MCF 10A (cell line): ENCODE data around the gene COL27A1. TPM values are rescaled to one million over a fixed set of nuclear protein-coding genes. Genes with fewer than 3 reads are reported as not detected.
"Not testable (repeated sequence)": the region's sequence is repeated elsewhere in the genome, so short reads cannot be mapped to it uniquely, and the experiment has no call there.

Experiments used
- BruUV-seq: library from RNA; stranded (reverse); fragments of 400-500 nt; replicated peaks from 2 replicates; lab custom pipeline; 2021; lab: Mats Ljungman, UMichigan
- CTCF ChIA-PET: fragments of 300-600 bp; sonication (Branson Sonifier 250); formaldehyde crosslinking; extraction: SDS; loops from one replicate; lab custom pipeline; 2021; ENCODE audit warnings: antibody characterized with exemption, inconsistent platforms; lab: Yijun Ruan, JAX
- POLR2A ChIA-PET: fragments of 300-600, 350-650 bp; sonication (Branson Sonifier 250); formaldehyde crosslinking; extraction: SDS; loops from one replicate; lab custom pipeline; 2020; ENCODE audit warnings: antibody characterized with exemption, inconsistent platforms; lab: Yijun Ruan, JAX
- DNase-seq: peaks from one replicate; pipeline ENCODE4 v3.0.0-alpha.2; 2018; ENCODE audit not compliant: unreplicated experiment
- H3K27ac Mint-ChIP-seq: one replicate; pipeline ENCODE4 v1.8.0; 2022; ENCODE audit warnings: mild to moderate bottlenecking, low read depth, mixed read lengths; ENCODE audit not compliant: unreplicated experiment
- H3K27me3 Mint-ChIP-seq: one replicate; pipeline ENCODE4 v1.8.0; 2022; ENCODE audit warnings: mixed read lengths; ENCODE audit not compliant: insufficient read depth, unreplicated experiment
- H3K36me3 Mint-ChIP-seq: one replicate; pipeline ENCODE4 v1.8.0; 2022; ENCODE audit warnings: mild to moderate bottlenecking, moderate library complexity, mixed read lengths; ENCODE audit not compliant: insufficient read depth, unreplicated experiment
- H3K4me1 Mint-ChIP-seq: one replicate; pipeline ENCODE4 v1.8.0; 2022; ENCODE audit warnings: mixed read lengths; ENCODE audit not compliant: insufficient read depth, unreplicated experiment
- H3K4me3 Mint-ChIP-seq: one replicate; pipeline ENCODE4 v1.8.0; 2022; ENCODE audit warnings: mild to moderate bottlenecking, moderate library complexity, mixed read lengths; ENCODE audit not compliant: unreplicated experiment
- H3K9me3 Mint-ChIP-seq: one replicate; pipeline ENCODE4 v1.8.0; 2022; ENCODE audit warnings: mixed read lengths; ENCODE audit not compliant: unreplicated experiment
- intact Hi-C: fragments of 100-400 bp; cut with micrococcal nuclease; formaldehyde crosslinking; loops from 2 replicates; pipeline ENCODE4 v1.14.1; 2022
- total RNA-seq: library from RNA; stranded (reverse); gene quantifications from 2 replicates; pipeline ENCODE4 v1.2.3, GENCODE V29; 2022
- TF ChIP-seq, protein P1 (sequence below): fragments of 200-600 bp; IDR thresholded peaks from one replicate; pipeline ENCODE4 v1.8.0; 2022; ENCODE audit warnings: antibody characterized with exemption, mild to moderate bottlenecking; ENCODE audit not compliant: unreplicated experiment

Gene COL27A1
- total RNA-seq, 1 experiment from 2014 or later: 2.9 TPM

DNA sequence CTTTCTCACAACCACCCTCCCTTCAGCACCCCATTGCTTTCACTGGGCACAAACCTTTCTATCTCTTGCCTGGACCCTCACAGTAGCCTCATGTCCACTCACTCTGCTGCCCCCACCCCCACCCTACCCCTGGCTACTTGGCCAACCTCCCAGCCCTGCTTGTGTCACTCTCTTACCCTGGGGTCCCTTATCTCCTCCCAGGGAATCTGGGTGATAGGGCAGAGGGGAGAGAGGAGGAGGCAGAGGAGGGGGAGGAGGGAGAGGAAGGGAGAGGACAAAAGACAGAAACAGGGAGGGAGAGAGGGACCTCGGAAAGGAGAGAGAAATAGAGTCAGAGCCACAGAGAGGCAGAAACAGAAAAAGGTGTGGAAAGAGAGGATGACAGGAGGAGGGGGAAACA lies 31.2 kb upstream of the COL27A1 start:
- TF ChIP-seq, protein P1, sequence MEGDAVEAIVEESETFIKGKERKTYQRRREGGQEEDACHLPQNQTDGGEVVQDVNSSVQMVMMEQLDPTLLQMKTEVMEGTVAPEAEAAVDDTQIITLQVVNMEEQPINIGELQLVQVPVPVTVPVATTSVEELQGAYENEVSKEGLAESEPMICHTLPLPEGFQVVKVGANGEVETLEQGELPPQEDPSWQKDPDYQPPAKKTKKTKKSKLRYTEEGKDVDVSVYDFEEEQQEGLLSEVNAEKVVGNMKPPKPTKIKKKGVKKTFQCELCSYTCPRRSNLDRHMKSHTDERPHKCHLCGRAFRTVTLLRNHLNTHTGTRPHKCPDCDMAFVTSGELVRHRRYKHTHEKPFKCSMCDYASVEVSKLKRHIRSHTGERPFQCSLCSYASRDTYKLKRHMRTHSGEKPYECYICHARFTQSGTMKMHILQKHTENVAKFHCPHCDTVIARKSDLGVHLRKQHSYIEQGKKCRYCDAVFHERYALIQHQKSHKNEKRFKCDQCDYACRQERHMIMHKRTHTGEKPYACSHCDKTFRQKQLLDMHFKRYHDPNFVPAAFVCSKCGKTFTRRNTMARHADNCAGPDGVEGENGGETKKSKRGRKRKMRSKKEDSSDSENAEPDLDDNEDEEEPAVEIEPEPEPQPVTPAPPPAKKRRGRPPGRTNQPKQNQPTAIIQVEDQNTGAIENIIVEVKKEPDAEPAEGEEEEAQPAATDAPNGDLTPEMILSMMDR: no peak
- intact Hi-C loops: no loop called here
- H3K4me1 Mint-ChIP-seq: no peaks in the 10 kb centered on the region
- peaks cover 7% of the 10 kb centered on the region for H3K9me3 Mint-ChIP-seq
- H3K27me3 Mint-ChIP-seq: peaks cover 49% of the 10 kb centered on the region
- H3K27ac Mint-ChIP-seq: no peak overlapping the region
- no TSS peak for BruUV-seq
- peaks cover 6% of the 10 kb centered on the region for H3K36me3 Mint-ChIP-seq
- POLR2A ChIA-PET: no interaction called here
- DNase-seq: no peak
- CTCF ChIA-PET: no interaction called here
- H3K4me3 Mint-ChIP-seq: no peak overlapping the region

DNA sequence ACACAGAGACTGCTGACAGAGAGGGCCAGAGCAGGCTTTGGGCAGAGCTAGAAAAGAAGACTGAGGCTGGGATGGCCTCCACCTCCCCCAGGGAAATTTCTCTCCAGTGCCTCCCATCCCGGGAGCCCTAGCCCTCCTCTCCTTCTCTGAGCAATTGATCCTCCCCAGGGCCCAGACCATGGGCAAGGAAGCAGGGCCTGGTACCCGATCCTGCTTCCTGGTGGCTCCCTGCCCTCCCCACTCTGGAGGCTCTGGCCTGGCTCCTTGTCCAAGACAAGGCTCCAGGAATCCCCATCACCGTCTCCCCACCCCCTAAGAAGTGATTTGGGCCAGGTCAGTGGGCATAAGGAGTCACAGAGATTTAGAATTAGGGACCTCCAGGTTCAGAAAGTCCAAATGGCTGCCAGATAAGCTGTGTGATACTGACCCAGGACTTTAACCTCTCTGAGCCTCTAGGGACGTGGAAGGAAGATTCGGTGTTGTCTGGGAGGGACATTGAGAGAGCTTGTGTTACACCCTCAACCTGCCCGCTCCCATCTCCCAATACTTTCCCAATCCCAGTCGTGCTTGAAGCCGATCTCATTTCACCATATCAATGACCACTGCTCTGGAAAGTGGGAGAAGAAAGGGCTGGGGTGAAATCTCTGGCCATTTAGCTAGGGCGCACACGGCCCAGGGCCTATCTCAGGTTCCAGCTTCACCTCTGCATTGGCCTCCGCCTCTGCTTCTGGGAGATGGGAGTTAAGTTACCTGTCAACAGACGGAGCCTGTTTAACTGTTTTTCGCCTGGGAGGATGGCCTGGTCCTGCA lies 30.5 kb upstream of the COL27A1 start:
- no peaks in the 10 kb centered on the region for H3K4me1 Mint-ChIP-seq
- H3K9me3 Mint-ChIP-seq: peaks cover 7% of the 10 kb centered on the region
- peaks cover 6% of the 10 kb centered on the region for H3K36me3 Mint-ChIP-seq
- no peak for DNase-seq
- CTCF ChIA-PET: no interaction called here
- no peak overlapping the region for H3K27ac Mint-ChIP-seq
- peaks cover 56% of the 10 kb centered on the region for H3K27me3 Mint-ChIP-seq
- no peak overlapping the region for H3K4me3 Mint-ChIP-seq
- no TSS peak for BruUV-seq
- POLR2A ChIA-PET: no interaction called here
- TF ChIP-seq, protein P1: no peak
- intact Hi-C loops: no loop called here

DNA sequence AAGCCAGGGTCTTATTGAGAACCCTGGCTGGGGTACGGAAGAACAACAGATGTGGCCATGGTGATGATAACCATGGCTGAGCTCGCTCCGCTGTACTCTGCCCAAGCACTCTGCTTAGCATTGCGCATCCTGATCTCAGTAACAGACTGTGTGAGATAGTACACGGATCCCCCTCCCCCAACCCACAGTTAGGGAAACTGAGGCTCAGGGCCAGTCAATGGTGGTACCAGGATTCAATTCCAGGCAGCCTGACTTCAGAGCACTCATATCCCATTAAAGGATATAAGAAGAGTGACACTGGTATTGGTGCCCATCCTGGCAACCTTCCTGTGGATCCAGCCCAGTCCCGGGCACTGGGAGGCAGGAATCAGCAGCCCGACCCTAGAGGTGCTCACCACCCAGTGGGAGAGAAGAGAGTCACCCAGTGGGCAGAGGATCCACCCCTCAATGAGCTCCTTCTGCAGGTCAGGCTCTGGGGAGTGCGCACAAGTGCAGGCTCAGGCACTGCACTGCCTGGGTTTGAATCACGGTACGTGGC lies 29.8 kb upstream of the COL27A1 start:
- no TSS peak for BruUV-seq
- intact Hi-C loops: no loop called here
- no peaks in the 10 kb centered on the region for H3K4me1 Mint-ChIP-seq
- peaks cover 6% of the 10 kb centered on the region for H3K36me3 Mint-ChIP-seq
- ChIA-PET CTCF (interaction anchor here (0.7 kb wide), 1 partner anchor 17 kb away, joined by 4 read pairs; no protein-coding TSS in a partner anchor), POLR2A (no interaction called here)
- no peak overlapping the region for H3K27ac Mint-ChIP-seq
- TF ChIP-seq, protein P1: no peak
- H3K4me3 Mint-ChIP-seq: no peak overlapping the region
- H3K9me3 Mint-ChIP-seq: peaks cover 4% of the 10 kb centered on the region
- no peak for DNase-seq
- H3K27me3 Mint-ChIP-seq: peaks cover 57% of the 10 kb centered on the region

DNA sequence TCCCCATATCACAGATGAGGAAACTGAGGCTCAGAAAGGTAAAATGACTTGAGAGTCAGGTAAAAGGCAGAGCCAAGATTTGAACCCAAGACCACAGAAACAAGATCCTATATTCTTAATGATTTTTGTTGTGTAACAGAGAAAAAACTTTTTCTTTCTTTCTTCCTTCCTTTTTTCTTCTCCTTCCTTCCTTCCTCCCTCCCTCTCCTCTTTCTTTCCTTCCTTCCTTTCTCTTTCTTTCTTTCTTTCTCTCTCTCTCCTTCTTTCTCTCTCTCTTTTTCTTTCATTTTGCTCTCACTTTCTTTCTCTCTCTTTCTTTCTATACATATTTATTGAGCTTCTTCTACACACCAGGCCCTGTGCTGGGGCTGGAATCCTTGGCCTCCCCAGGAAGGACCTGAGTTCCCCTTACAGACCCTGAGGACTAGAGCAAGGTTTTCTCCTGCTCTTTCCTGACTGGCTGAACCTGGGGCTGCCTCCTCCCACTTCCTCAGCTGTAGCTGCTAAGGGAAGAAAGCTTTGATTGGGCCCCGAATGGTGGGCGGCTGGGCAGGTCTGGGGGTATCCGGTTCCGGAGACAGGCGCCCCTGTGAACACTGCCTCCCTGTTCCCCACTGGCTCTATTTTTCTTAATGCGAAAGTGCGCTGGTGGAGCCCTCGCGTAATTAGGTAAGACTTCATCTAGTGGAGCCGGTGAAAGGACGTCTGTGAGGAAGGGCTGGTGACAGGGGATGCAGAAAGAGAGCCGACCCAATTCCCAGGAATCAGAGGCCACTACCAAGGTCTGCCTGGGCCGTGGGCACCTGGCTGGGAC lies 28.9 kb upstream of the COL27A1 start:
- intact Hi-C loops: no loop called here
- TF ChIP-seq, protein P1: no peak
- CTCF ChIA-PET: interaction anchor here (0.6 to 1.1 kb wide), 4 partner anchors 19 to 200 kb away, joined by 3 read pairs; partner anchors contain the start of gene COL27A1

DNA sequence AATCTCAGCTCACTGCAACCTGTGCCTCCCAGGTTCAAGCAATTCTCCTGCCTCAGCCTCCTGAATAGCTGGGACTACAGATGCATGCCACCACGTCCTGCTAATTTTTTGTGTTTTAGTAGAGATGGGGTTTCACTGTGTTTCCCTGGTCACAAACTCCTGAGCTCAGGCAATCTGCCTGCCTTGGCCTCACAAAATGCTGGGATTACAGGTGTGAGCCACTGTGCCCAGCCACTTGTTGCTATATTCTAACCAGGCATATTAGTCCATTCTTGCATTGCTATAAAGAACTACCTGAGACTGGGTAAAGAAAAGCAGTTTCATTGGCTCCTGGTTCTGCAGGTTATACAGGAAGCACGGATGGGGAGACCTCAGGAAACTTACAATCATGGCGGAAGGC lies 26.6 kb upstream of the COL27A1 start:
- not testable (repeated sequence) for BruUV-seq

More for the DNA sequence above, 28.9 kb upstream of the COL27A1 start:
- H3K36me3 Mint-ChIP-seq: peaks cover 6% of the 10 kb centered on the region
- H3K27ac Mint-ChIP-seq: no peak overlapping the region
- peaks cover 56% of the 10 kb centered on the region for H3K27me3 Mint-ChIP-seq
- no TSS peak for BruUV-seq
- DNase-seq: no peak
- H3K9me3 Mint-ChIP-seq: no peaks in the 10 kb centered on the region
- H3K4me1 Mint-ChIP-seq: no peaks in the 10 kb centered on the region
- H3K4me3 Mint-ChIP-seq: no peak overlapping the region
- POLR2A ChIA-PET: interaction anchor here (0.7 to 0.9 kb wide), 2 partner anchors 13 to 16 kb away, joined by 3 read pairs; no protein-coding TSS in a partner anchor

More for the DNA sequence above, 26.6 kb upstream of the COL27A1 start:
- POLR2A ChIA-PET, intact Hi-C loops, DNase-seq, H3K4me1 Mint-ChIP-seq, H3K9me3 Mint-ChIP-seq, H3K27ac Mint-ChIP-seq, H3K4me3 Mint-ChIP-seq, H3K36me3 Mint-ChIP-seq: not testable (repeated sequence)
- CTCF ChIA-PET: interaction anchor here (1.2 kb wide), 1 partner anchor 162 kb away, joined by 4 read pairs; no protein-coding TSS in a partner anchor
- H3K27me3 Mint-ChIP-seq: peaks cover 56% of the 10 kb centered on the region
